ENCODE data around the gene CNNM4. TPM values are rescaled to one million over a fixed set of nuclear protein-coding genes. Genes with fewer than 3 reads are reported as not detected.

The CNNM4 gene
- total RNA-seq, 1 experiment from 2014 or later: 5.3 TPM

- DNase-seq (ENCODE audit: low read depth): no peak
These were observed 71.7 kb downstream of the CNNM4 start for GRCh38 chr2:96832408-96832753.

DNA sequence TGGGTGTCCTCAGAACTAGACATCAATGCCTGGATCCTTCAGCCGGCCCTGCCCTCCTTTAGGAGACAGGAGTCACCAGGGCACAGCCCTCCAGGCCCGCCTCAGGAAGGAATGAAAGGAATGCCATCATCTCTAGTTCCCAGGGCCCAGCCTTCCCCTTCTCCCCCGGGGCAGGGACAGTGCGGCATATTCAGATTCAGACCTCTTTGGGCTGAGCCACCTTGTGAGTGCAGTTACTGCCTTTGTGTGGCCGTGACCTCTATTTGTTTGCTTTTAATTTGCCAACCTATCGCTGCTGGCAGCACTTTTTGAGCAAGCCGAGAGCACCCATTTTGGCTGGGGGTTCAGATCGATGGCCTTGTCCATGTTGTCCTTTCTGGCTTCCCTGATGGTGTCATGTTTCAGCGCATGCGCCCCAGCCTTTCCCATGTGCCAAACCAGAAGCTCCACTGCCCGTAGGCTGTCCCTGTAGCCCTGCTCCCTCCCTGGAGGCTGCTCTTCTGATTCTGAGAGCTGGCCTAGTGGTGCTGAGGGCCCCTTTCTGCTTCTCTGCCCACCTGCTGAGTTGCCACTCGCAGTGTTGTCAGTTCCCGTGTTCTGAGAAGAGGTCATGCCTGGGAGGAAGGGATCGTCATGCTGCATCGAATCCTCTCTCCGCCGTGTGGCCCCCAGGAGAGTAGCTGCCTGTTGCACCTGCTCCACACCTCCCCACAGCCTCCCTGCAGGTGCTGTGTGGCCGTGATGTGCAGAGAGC, 72.2 kb downstream of the CNNM4 start:
- DNase-seq (ENCODE audit: low read depth): no peak

DNA sequence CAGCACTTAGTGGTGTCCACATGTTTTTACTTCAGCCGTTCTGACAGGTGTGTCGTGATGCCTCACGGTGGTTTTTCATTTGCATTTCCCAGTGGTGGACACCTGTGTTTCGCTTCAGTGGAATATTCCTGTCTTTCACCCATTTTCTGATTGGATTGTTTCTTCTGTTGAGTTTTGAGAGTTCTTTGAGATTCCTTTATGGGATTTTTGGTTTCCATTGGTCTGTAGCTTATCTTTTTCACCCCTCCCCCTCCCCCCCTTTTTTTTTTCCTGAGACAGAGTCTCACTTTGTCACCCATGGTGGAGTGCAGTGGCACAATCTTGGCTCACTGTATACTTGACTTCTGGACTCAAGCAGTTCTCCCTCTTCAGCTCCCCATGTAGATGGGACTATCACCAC, 75.1 kb downstream of the CNNM4 start:
- DNase-seq (ENCODE audit: low read depth): no peak

DNA sequence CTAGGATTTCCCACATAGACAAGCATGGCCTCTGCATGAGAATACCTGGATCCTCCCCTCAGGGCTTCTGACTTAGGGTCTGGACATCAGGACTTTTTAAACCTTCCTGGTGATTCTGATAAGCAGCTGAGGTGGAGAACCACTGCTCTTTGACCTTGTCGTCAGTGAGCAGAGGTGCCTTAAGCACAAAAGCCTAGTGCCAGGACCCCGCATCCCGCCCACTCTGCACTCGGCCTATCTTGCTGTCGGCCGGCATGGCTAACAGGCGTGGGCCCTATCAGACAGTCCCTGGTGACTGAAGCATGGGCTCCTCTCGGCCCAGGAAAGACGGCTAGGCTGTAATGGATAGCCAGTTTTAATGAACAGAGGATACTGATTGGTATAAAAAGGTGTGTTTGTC, 76.9 kb downstream of the CNNM4 start:
- no peak for DNase-seq (ENCODE audit: low read depth)

DNA sequence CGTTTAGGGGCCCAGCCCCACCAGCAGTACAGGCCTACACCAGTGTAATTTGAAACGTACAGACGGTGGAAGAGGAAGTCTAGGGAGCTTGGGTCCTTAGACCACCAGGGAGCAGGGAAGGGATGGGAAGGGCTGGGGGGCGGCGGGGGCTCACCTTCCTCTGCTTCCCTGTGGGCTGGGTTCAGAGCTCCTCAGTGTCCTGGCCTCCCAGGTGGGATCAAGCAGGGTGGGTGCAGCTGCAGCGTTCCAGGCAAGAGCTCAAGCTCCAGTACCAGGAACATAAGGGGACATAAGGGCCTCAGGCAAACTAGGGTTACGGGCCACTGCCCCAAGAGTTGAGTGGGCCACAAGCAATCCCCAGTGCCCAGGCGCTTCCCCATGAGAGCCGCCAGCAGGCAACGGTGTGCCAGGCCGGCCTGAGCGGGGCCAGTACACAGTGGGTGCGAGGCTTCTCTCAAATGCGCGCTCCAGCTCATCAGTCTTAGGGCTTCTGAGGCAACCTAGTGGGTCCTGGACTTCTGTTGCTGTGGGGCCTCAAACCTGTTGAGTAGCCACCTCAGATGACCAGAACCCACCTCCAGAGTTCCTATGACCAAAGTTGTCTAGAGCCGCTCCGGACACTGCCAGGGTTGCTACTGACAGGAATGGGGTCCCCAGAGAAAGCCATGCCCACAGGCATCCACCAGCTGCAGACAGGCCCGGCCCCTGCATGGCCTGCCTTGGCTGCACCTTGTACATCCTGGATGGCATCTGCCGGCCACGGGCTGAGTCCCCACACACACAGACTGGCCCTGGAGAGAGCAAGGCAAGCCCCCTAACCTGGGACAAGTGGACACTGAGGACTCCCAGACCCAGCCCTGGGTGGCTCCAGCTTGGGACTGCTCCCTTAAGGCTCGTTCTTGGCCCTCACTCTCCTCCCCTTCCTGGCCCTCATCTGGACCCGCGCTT, 77.9 kb downstream of the CNNM4 start:
- DNase-seq (ENCODE audit: low read depth): no peak

DNA sequence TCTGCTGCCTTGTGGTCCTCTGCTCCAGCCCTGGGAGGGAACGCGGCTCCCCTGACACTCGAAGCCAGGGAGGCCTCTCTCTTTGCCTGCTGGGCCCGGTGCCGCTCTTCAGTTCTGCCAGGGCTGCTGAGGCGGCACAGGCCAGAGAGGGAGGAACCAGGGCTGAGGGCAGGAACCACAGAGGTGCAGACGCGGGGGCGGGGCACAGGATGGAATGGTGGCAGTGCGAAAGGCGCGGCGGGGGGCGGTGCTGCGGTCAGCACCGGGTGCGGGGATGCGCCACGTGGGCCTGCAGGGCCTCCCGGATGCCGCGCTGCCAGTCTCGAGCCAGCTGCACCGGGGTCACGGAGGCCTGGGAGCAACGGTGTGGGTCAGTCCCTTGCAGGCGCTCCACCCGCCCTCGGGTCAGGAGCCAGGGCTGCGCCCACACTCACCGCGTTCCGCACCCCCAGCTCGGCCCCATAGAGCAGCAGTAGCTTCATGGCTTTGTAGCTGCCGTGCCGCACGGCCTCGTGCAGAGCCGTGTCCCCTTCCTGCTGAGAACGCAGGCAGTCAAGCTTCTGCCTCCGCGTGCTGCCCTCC, 78.7 kb downstream of the CNNM4 start:
- no peak for DNase-seq (ENCODE audit: low read depth)

DNA sequence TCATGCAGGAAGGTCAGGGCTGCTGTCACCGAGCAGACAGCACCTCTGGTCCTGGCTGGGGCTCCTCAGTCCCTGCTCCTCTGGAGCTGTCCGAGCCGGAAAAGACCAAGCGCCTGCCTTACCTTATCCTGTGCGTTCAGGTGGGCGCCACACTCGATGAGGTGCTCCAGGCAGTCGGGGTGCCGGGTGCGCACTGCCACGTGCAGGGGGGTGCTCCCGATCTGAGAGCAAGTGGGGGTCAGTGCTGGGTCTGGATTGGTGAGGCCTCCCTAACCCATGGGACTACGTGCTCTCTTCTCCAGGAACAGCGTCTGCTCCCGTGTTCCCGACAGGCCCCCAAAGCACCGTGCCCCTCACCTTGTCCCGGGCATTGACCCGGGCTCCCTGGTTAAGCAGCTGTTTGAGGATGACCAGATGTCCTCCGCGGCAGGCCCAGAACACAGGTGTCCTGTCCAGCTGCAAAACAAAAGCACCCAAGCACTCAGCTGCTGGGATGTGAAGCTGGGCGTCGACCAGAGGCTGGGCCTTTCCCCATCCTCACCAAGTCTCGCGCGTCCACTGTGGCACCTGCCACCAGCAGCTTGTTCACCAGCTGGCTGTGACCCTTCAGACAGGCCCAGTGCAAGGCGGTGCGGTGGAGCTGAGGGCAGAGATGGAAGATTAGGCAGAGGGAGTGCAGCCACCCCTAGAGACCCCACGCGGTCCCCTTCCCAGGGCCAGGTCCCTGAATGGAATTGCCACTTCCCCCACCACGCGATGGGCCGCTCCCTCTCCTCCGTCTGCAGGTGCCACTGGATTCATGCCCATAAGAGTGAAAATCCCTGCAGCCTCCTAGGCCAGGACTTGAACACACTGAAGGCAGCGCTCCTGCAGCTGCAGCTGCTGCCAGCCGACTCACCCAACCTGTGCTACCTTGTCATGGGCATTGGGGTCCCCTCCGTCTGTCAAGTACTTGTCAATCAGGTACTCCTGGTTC, 79.5 kb downstream of the CNNM4 start:
- DNase-seq (ENCODE audit: low read depth): no peak

DNA sequence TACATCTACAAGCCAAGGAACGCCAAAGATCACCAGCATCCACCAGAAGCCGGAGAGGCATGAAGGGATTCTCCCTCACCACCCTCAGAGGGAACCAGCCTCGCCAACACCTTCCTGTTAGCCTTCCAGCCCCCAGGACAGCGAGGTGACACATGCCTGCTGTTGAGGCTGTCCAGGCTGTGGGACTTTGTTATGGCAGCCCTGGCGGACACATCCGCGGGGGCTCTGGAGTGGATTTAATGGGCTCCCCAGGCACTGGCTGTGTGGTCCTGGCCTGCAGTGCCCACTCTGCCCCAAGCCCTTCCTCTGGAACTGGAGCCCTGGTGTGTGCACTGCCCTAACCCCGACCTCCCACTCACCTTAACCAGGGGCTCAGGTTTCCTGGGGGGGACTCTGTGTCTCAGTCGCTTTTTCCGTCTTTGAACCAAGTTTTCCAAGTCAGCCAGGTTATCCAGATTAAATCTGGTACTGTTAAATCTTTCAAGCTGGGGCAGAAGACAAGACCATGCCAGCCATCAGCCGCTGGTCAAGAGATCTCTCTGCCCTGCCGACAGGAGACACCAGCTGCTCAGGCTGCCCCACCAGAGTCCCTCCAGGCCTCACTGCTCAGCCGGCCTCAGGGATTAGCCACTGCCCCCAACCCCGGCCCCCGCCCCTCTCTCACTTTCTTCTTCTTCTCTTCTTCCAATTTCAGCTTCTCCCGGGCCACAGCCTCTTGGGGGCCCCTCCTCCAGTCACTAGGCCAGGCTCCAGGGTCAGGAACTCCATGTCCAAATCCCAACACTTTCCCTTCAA, 81.2 kb downstream of the CNNM4 start:
- DNase-seq (ENCODE audit: low read depth): no peak

GRCh38 chr2:96842600-96842999, 81.9 kb downstream of the CNNM4 start:
- peak; percentile 23 for DNase-seq (ENCODE audit: low read depth)

DNA sequence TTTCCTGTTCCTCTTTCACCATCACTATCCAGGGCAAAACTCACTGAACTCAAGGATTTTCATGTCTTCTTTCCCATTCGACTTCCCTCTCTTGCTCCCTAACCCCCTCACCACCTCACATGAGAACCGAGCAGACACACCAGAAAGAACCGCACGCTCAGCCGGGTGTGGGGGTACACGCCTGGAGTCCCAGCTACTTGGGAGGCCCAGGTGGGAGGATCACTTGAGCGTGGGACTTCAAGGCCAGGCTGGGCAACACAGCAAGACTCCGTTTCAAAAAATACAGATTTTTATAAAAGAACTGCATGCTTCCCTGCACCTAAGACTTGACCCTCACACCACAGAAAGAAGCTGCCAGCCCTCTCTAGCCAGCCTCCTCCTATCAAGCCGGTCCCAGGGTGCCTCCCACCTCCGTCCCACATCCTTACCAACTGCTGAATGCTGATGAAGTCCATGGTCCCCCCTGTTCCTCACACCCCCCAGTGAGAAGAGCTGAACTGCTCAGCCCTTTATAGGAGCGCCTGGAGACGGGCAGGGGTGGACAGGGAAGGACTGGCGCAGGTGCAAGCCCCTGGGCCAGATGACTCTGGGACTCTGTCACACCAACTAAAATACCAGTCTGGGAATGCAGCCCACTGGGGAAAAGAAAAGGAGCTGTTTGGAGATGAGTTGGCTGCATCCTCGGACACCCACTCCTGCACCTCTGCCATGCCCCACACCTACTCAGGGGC, 83.0 kb downstream of the CNNM4 start, which contains the start of gene ANKRD23:
Gene ANKRD23, minus strand, starts transcription at position 484 of the 731 bp plus-strand sequence. Its CDS starts 29 bp downstream, at position 455.
- no peak for DNase-seq (ENCODE audit: low read depth)

DNA sequence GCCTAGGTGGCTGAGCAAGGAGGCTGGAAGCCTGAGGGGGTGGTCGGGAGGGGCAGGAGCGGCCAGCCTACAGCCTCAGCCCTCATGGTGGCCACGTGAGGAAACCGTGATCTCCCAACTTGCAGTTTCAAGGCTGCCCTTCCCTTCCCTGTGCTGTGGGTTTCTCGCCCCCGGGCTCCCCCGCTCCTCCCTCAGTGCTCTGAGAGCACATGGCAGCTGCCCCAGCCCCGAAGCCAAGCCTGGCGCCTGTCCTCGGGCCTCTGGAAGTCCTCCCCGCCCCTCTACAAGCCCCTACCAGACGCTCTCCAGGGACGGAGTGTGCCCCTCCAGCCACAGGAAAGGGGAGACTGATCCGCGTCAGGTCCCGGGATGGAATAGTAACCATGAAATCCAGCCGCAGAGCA, 83.7 kb downstream of the CNNM4 start:
- no peak for DNase-seq (ENCODE audit: low read depth)

GRCh38 chr2:96846825-96847224, 86.1 kb downstream of the CNNM4 start:
- no peak for DNase-seq (ENCODE audit: low read depth)

DNA sequence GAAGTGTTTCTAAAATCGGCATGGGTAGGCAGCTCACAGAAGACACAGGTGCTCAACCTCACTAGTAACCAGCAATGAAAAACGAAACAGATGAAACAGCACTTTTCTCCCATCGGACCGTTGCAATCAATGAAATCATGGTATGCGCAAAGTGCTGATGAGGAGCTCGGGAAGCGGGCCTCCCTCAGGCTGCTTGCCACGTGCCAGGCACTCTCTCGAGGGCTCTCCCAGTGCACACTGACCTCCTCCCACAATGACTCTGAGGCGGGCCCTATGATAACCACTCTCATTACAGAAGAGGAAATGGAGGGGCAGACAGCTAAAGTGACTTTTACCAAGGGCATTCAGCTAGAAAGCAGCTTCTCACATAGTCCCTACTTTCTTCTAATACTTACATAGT, 86.9 kb downstream of the CNNM4 start:
- DNase-seq (ENCODE audit: low read depth): no peak

GRCh38 chr2:96848264-96848663, 87.6 kb downstream of the CNNM4 start:
- no peak for DNase-seq (ENCODE audit: low read depth)

DNA sequence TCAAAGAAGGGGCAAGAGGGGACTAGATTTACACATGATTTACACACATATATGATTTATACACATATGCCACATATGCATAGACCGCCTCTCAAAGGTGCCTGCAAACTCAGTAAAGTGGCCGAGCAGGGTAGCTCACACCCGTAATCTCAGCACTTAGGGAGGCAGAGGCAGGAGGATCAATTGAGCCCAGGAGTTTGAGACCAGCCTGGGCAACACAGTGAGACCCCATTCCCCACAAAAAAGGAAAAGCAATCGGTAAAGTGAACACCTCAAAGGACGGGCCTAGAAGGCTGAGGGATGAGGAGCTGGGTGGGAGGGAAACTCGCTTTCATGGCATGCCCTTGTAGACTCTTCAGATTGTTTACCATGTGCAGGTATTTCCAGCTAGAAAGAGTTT, 92.0 kb downstream of the CNNM4 start:
- no peak for DNase-seq (ENCODE audit: low read depth)

GRCh38 chr2:96853321-96853720, 92.6 kb downstream of the CNNM4 start:
- DNase-seq (ENCODE audit: low read depth): no peak

- DNase-seq (ENCODE audit: low read depth): peak; percentile 49
These were observed 96.3 kb downstream of the CNNM4 start for GRCh38 chr2:96856776-96857666.

- DNase-seq (ENCODE audit: low read depth): peak; percentile 96
These were observed 97.1 kb downstream of the CNNM4 start, which contains the start of gene ANKRD39 for GRCh38 chr2:96857667-96858372. Gene ANKRD39, minus strand, starts transcription at chr2:96858016. Its CDS starts 29 bp downstream, at chr2:96857987.

Measured in RPMI7951 (cell line).